Testis (tissue), 3 donors: ENCODE data around the gene NMD3. TPM values are rescaled to one million over a fixed set of nuclear protein-coding genes. Genes with fewer than 3 reads are reported as not detected.

Experiments used
- DNase-seq: peaks from one replicate; pipeline ENCODE4 v3.0.0-alpha.2; 2019
- H3K27ac ChIP-seq, 2 donors: fragments of 200-600 bp; sonication (generic); one replicate each; pipeline ENCODE4 v1.5.1; 2019
- H3K27me3 ChIP-seq: fragments of 200-600 bp; sonication (generic); one replicate; pipeline ENCODE4 v1.5.1; 2019
- H3K36me3 ChIP-seq: fragments of 200-600 bp; sonication (generic); one replicate; pipeline ENCODE4 v1.5.1; 2017; ENCODE audit warnings: low read depth; ENCODE audit errors: missing control alignments
- H3K4me1 ChIP-seq: fragments of 200-600 bp; sonication (generic); one replicate; pipeline ENCODE4 v1.5.1; 2019
- H3K4me3 ChIP-seq, 2 donors: fragments of 200-600 bp; sonication (generic); one replicate each; pipeline ENCODE4 v1.5.1; 2017 to 2019
- H3K9me3 ChIP-seq: fragments of 200-600 bp; sonication (generic); one replicate; pipeline ENCODE4 v1.5.1; 2017
- POLR2A ChIP-seq: fragments of 450-650 bp; IDR thresholded peaks from one replicate; pipeline ENCODE4 v1.6.1; 2017; ENCODE audit warnings: antibody characterized with exemption, mild to moderate bottlenecking, moderate library complexity
- WGBS, 2 donors: methylation state at CpG; one replicate each; pipeline ENCODE4 v1.1.5; 2018; 5-methylcytosine and 5-hydroxymethylcytosine counted together
- intact Hi-C: fragments of 100-400 bp; cut with DNase I; formaldehyde crosslinking; loops from one replicate; pipeline ENCODE4 v1.15.1; 2023; ENCODE audit warnings: low total_unique reads
- polyA plus RNA-seq: library from polyadenylated mRNA; stranded (reverse); fragments of 350-450 nt; fragmentation: Illumina TruSeq; extraction: RNeasy Lipid Tissue Mini Kit (QIAGEN cat#74804); gene quantifications from one replicate; pipeline ENCODE4 v1.2.3, GENCODE V29; 2014; ENCODE audit warnings: low read depth, low replicate concordance; ENCODE audit not compliant: insufficient read depth
- total RNA-seq, 2 donors: library from RNA; depleted of rRNA; stranded (reverse); fragments of >200 nt; gene quantifications; one replicate each; pipeline ENCODE4 v1.2.3, GENCODE V29; 2016
- TF ChIP-seq, protein P1 (sequence below), 3 experiments: fragments of 450-650 bp in 2 of 3; fragments of 200-600 bp in 1 of 3; sonication (generic) in 1 of 3; IDR thresholded peaks; one replicate each; pipeline ENCODE4 v1.5.1; 2016 to 2019; ENCODE audit warnings: antibody characterized with exemption in 3 of 3, mild to moderate bottlenecking in 2 of 3, moderate library complexity in 1 of 3

NMD3 gene
- total and polyA plus RNA-seq, 3 donors from 2014 or later, result 17.5 to 30.5 (median 28.6) TPM

DNA sequence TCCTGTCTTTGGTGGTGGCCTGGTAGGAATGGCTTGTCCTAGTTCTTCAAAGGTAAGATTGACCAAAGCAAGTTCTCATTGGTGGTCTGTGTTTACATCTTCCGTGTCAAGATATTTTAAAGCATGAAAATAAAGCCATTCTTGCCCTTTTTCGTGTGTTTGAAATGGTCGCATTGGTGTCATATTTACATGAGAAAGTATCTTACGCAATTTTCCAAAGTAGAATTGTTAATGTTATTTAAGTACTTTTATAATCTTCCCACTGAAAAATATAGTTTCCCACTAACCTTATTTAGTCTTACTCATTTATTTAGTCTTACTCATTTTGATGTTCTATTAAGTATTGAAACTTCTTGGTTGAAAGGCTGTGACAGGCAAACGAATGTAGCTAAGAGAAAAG lies 31.0 kb downstream of the NMD3 start:
- Histone ChIP-seq H3K9me3 (no peaks in the 10 kb centered on the region), H3K36me3 (no peaks in the 10 kb centered on the region), H3K4me1 (no peaks in the 10 kb centered on the region), H3K27ac (no peak overlapping the region), H3K4me3 (no peak overlapping the region), H3K27me3 (no peaks in the 10 kb centered on the region)
- 95 to 96% methylated on average over 5 of the region's 5 CpGs for whole genome bisulfite sequencing, 2 donors
- DNase-seq, result no peak
- intact Hi-C loops, result no loop called here
- no peak for TF ChIP-seq POLR2A
- TF ChIP-seq, protein P1, sequence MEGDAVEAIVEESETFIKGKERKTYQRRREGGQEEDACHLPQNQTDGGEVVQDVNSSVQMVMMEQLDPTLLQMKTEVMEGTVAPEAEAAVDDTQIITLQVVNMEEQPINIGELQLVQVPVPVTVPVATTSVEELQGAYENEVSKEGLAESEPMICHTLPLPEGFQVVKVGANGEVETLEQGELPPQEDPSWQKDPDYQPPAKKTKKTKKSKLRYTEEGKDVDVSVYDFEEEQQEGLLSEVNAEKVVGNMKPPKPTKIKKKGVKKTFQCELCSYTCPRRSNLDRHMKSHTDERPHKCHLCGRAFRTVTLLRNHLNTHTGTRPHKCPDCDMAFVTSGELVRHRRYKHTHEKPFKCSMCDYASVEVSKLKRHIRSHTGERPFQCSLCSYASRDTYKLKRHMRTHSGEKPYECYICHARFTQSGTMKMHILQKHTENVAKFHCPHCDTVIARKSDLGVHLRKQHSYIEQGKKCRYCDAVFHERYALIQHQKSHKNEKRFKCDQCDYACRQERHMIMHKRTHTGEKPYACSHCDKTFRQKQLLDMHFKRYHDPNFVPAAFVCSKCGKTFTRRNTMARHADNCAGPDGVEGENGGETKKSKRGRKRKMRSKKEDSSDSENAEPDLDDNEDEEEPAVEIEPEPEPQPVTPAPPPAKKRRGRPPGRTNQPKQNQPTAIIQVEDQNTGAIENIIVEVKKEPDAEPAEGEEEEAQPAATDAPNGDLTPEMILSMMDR (IDR thresholded peaks at IDR 0.05), result no peak

DNA sequence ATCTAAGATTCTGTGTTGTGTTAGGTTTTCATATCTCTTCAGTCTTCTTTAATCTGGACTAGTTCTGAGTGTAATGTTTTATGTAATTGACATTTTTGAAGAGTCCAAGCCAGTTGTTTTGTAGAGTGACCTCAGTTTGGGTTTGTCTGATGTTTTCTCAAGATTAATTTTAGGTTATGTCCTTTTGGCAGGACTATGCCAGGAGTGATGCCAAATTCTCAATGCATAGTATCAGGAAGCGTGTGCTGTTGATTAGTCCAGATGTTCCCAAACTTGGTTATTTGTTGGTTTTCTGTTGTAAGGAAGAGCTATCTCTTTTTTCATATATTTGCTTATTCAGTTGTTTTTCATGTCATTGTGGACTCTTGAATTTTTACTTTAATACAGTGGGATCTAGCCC lies 32.6 kb downstream of the NMD3 start:
- H3K4me3 ChIP-seq, result no peak overlapping the region
- no peaks in the 10 kb centered on the region for H3K9me3 ChIP-seq
- DNase-seq, result no peak
- H3K27me3 ChIP-seq, result no peaks in the 10 kb centered on the region
- intact Hi-C loops, result no loop called here
- WGBS, 2 donors, result 59 to 65% methylated on average over 1 of the region's 1 CpG
- no peak overlapping the region for H3K27ac ChIP-seq
- no peak for TF ChIP-seq POLR2A
- TF ChIP-seq, protein P1 (IDR thresholded peaks at IDR 0.05), result no peak
- H3K36me3 ChIP-seq, result no peaks in the 10 kb centered on the region
- H3K4me1 ChIP-seq, result no peaks in the 10 kb centered on the region

- Histone ChIP-seq H3K9me3 (no peaks in the 10 kb centered on the region), H3K36me3 (no peaks in the 10 kb centered on the region), H3K27me3 (no peaks in the 10 kb centered on the region), H3K27ac (no peak overlapping the region), H3K4me1 (no peaks in the 10 kb centered on the region), H3K4me3 (no peak overlapping the region)
- WGBS, 2 donors, result 79% methylated on average over 1 of the region's 1 CpG
- DNase-seq, result no peak
- intact Hi-C loops, result no loop called here
- TF ChIP-seq, protein P1 (IDR thresholded peaks at IDR 0.05), result no peak
- TF ChIP-seq POLR2A, result no peak
Observed at GRCh38 chr3:161254861-161255260, 33.8 kb downstream of the NMD3 start.

- 89 to 90% methylated on average over 3 of the region's 3 CpGs for WGBS, 2 donors
- no peaks in the 10 kb centered on the region for H3K9me3 ChIP-seq
- H3K4me3 ChIP-seq, result no peak overlapping the region
- no peaks in the 10 kb centered on the region for H3K36me3 ChIP-seq
- no peaks in the 10 kb centered on the region for H3K27me3 ChIP-seq
- TF ChIP-seq POLR2A, result no peak
- no peak overlapping the region for H3K27ac ChIP-seq
- no peak for DNase-seq
- intact Hi-C loops, result no loop called here
- H3K4me1 ChIP-seq, result no peaks in the 10 kb centered on the region
Observed at GRCh38 chr3:161263057-161263456, 41.9 kb downstream of the NMD3 start.

DNA sequence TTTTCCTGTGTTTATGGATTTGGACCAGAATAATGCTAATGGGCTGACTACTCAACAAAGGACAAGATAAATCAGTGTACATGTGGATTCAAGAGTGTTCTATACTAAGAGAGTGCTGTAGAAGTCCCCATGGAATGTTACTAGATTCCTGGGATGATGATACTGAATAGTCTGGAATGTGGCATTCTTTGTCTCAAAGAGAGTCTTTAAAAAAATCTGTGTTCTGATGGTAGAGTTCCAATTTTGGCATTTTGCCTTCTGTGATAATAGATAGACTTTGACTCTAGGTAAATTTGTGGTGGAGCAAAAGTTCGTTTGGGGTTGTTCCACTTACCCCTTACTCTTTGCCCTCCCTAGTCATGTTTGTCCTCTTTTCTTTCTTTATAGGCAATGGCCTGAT lies 43.7 kb downstream of the NMD3 start:
- no peak overlapping the region for H3K27ac ChIP-seq
- no peaks in the 10 kb centered on the region for H3K36me3 ChIP-seq
- H3K4me1 ChIP-seq, result no peaks in the 10 kb centered on the region
- 50 to 70% methylated on average over 1 of the region's 1 CpG for WGBS, 2 donors
- H3K4me3 ChIP-seq, result no peak overlapping the region
- intact Hi-C loops, result no loop called here
- no peaks in the 10 kb centered on the region for H3K9me3 ChIP-seq
- TF ChIP-seq POLR2A, result no peak
- TF ChIP-seq, protein P1 (IDR thresholded peaks at IDR 0.05), result no peak
- H3K27me3 ChIP-seq, result no peaks in the 10 kb centered on the region
- DNase-seq, result no peak
